ENCODE measurements around the gene BCO1.

Gene BCO1

DNA sequence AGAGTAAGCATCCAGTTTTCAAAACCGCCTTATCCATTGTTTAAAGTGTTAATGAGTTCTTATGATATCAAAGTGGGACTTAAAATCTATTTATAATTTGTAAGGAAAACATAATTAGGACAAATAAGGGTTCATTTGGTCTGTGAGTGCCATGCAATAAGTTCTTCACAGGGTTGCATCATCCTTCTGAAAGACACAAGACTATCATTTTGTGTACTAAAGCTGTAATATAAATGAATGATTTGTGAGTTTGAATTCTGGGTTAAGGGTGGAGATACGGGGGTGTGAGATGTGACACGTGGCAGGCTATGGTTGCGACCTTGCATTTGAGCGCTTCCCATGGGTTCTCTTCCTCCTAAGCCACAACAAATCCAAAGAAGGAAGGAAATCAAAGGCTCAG, 83.0 kb downstream of the BCO1 start:
- Histone ChIP-seq H3K36me3 (replicated peaks) (no peaks in the 10 kb centered on the region), H3K27me3 (ENCODE audit: low read depth) (no peaks in the 10 kb centered on the region), H3K4me3 (no peak overlapping the region), H3K4me1 (peaks cover 10% of the 10 kb centered on the region), H3K9me3 (no peaks in the 10 kb centered on the region)
- no peak for DNase-seq (ENCODE audit: low spot score in 2 of 2)
- in situ Hi-C loops (cut with MboI; ENCODE audit: low sequenced_read_pairs) = no loop called here

GRCh38 chr16:81324808-81325207, 86.3 kb downstream of the BCO1 start:
- in situ Hi-C loops (cut with MboI; ENCODE audit: low sequenced_read_pairs) = no loop called here
- no peak for DNase-seq (ENCODE audit: low spot score in 2 of 2)

GRCh38 chr16:81327011-81327410, 88.5 kb downstream of the BCO1 start:
- H3K27me3 ChIP-seq (ENCODE audit: low read depth) = no peaks in the 10 kb centered on the region
- no peak overlapping the region for H3K4me3 ChIP-seq
- DNase-seq (ENCODE audit: low spot score in 2 of 2) = no peak
- H3K4me1 ChIP-seq = peaks cover 6% of the 10 kb centered on the region
- H3K36me3 ChIP-seq (replicated peaks) = no peaks in the 10 kb centered on the region
- in situ Hi-C loops (cut with MboI; ENCODE audit: low sequenced_read_pairs) = no loop called here
- H3K9me3 ChIP-seq = no peaks in the 10 kb centered on the region

More at GRCh38 chr16:81324808-81325207, 86.3 kb downstream of the BCO1 start:
- H3K27me3 ChIP-seq (ENCODE audit: low read depth) = no peaks in the 10 kb centered on the region
- H3K4me3 ChIP-seq = no peak overlapping the region
- H3K4me1 ChIP-seq = peaks cover 6% of the 10 kb centered on the region
- no peaks in the 10 kb centered on the region for H3K36me3 ChIP-seq (replicated peaks)
- no peaks in the 10 kb centered on the region for H3K9me3 ChIP-seq

GRCh38 chr16:81327447-81328196, 89.1 kb downstream of the BCO1 start:
- Histone ChIP-seq H3K36me3 (replicated peaks) (no peaks in the 10 kb centered on the region), H3K4me1 (peaks cover 6% of the 10 kb centered on the region), H3K9me3 (no peaks in the 10 kb centered on the region), H3K27me3 (ENCODE audit: low read depth) (no peaks in the 10 kb centered on the region), H3K4me3 (no peak overlapping the region)
- in situ Hi-C loops (cut with MboI; ENCODE audit: low sequenced_read_pairs) = no loop called here
- no peak for DNase-seq (ENCODE audit: low spot score in 2 of 2)

GRCh38 chr16:81329947-81330346, 91.5 kb downstream of the BCO1 start:
- in situ Hi-C loops (cut with MboI; ENCODE audit: low sequenced_read_pairs) = no loop called here
- no peak overlapping the region for H3K4me3 ChIP-seq
- H3K4me1 ChIP-seq = peaks cover 14% of the 10 kb centered on the region
- no peaks in the 10 kb centered on the region for H3K9me3 ChIP-seq
- DNase-seq (ENCODE audit: low spot score in 2 of 2) = no peak
- H3K27me3 ChIP-seq (ENCODE audit: low read depth) = no peaks in the 10 kb centered on the region
- H3K36me3 ChIP-seq (replicated peaks) = peaks cover 4% of the 10 kb centered on the region; the same call in 1 of the 2 replicates

DNA sequence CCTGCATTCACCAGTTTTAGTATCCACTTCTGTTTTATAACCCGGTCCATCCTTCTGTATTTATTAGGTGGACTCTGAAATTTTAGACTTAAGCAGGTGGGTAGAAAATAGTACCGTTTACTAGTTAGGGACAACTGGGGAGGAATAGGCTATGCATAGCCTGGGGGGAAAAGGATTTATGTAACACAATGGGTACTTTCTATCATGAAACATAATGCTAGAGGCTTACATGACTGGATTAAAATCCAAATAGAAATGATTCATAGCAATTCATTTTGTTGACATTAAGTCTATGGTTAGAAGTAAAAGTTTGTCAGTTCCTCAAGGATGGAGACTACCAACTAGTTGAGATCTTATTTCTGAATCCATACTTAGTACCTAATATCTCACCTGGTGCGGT, 94.9 kb downstream of the BCO1 start:
- H3K27me3 ChIP-seq (ENCODE audit: low read depth) = no peaks in the 10 kb centered on the region
- H3K4me1 ChIP-seq = peaks cover 7% of the 10 kb centered on the region; the same call in 1 of the 2 replicates
- DNase-seq (ENCODE audit: low spot score in 2 of 2) = peak; percentile 27 to 51
- H3K9me3 ChIP-seq = no peaks in the 10 kb centered on the region
- in situ Hi-C loops (cut with MboI; ENCODE audit: low sequenced_read_pairs) = no loop called here
- peaks cover 4% of the 10 kb centered on the region; the same call in 1 of the 2 replicates for H3K36me3 ChIP-seq (replicated peaks)
- no peak overlapping the region for H3K4me3 ChIP-seq

- Histone ChIP-seq H3K27me3 (ENCODE audit: low read depth) (no peaks in the 10 kb centered on the region), H3K36me3 (replicated peaks) (peaks cover 4% of the 10 kb centered on the region; the same call in 1 of the 2 replicates), H3K9me3 (no peaks in the 10 kb centered on the region), H3K4me1 (peaks cover 7% of the 10 kb centered on the region; the same call in 1 of the 2 replicates), H3K4me3 (no peak overlapping the region)
- in situ Hi-C loops (cut with MboI; ENCODE audit: low sequenced_read_pairs) = no loop called here
- DNase-seq (ENCODE audit: low spot score in 2 of 2) = no peak
Measured at GRCh38 chr16:81335669-81336068, 97.2 kb downstream of the BCO1 start.

DNA sequence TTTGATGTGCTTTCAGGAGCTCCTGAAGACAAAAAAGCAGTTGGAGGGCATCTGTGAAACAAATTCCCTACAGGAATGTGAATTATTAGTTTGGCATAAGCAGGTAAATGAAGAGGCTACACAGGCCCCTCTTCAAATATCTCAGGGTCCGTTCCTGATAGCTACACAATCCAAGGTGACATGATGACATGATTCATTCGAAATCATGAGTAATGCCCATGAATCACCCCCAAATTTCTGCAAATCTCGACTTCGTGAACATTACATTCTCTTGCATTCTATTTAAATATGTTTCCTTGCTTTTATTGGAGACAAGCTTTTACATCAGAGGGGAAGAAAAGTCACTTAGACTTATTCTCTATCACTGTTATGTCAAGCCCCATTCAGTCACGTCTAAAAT, 98.6 kb downstream of the BCO1 start:
- Histone ChIP-seq H3K4me3 (no peak overlapping the region), H3K4me1 (peaks cover 7% of the 10 kb centered on the region; the same call in 1 of the 2 replicates), H3K27me3 (ENCODE audit: low read depth) (no peaks in the 10 kb centered on the region), H3K36me3 (replicated peaks) (peaks cover 4% of the 10 kb centered on the region; the same call in 1 of the 2 replicates), H3K9me3 (no peaks in the 10 kb centered on the region)
- DNase-seq (ENCODE audit: low spot score in 2 of 2) = no peak
- in situ Hi-C loops (cut with MboI; ENCODE audit: low sequenced_read_pairs) = no loop called here
